SU-DHL-6 (cell line): Measurements from ENCODE around the gene ZNF284.

Experiments
- H2AFZ ChIP-seq: fragments of 200-600 bp; sonication (generic); 2 replicates; pipeline ENCODE4 v1.6.1; 2014; ENCODE audit warnings: low read depth, mild to moderate bottlenecking, moderate library complexity, mixed read lengths, antibody characterized with exemption, low read length; ENCODE audit not compliant: severe bottlenecking
- H3F3A ChIP-seq: fragments of 200-600 bp; shearing (Covaris generic); 2 replicates; pipeline ENCODE4 v1.6.0; 2016; ENCODE audit warnings: antibody characterized with exemption, mild to moderate bottlenecking; ENCODE audit not compliant: insufficient read depth
- H3K27ac ChIP-seq: fragments of 200-600 bp; sonication (generic); 2 replicates; pipeline ENCODE4 v1.5.1; 2016; ENCODE audit warnings: low read depth, mild to moderate bottlenecking, low read length, moderate library complexity, mixed read lengths
- H3K27me3 ChIP-seq: fragments of 200-600 bp; sonication (generic), shearing (Covaris generic); 2 replicates; pipeline ENCODE4 v1.6.0; 2014; ENCODE audit warnings: mild to moderate bottlenecking, low read length
- H3K36me3 ChIP-seq: fragments of 200-600 bp; sonication (generic); 2 replicates; pipeline ENCODE4 v1.6.1; 2014; ENCODE audit warnings: mild to moderate bottlenecking, low read length, mixed read lengths
- H3K4me2 ChIP-seq: fragments of 300-600, 200-600 bp; shearing (Covaris generic), sonication (generic); 2 replicates; pipeline ENCODE4 v1.6.0; 2014; ENCODE audit warnings: low read length, low read depth, mild to moderate bottlenecking; ENCODE audit not compliant: poor library complexity, severe bottlenecking
- H3K4me3 ChIP-seq: fragments of 200-600 bp; sonication (generic); 2 replicates; pipeline ENCODE4 v1.5.1; 2014; ENCODE audit warnings: antibody characterized with exemption, low read length, mild to moderate bottlenecking, mixed read lengths; ENCODE audit not compliant: insufficient read depth, poor library complexity, severe bottlenecking
- H3K79me2 ChIP-seq: fragments of 200-600 bp; sonication (generic); 2 replicates; pipeline ENCODE4 v1.6.1; 2014; ENCODE audit warnings: mild to moderate bottlenecking, low read length, moderate library complexity; ENCODE audit not compliant: insufficient read depth
- H3K9ac ChIP-seq: fragments of 200-600 bp; sonication (generic); 2 replicates; pipeline ENCODE4 v1.7.0; 2014; ENCODE audit warnings: mild to moderate bottlenecking, low read length
- H3K9me2 ChIP-seq: fragments of 200-600 bp; sonication (generic); replicated peaks from 2 replicates; pipeline ENCODE4 v1.6.1; 2014; ENCODE audit warnings: low read length; ENCODE audit not compliant: insufficient read depth
- H3K9me3 ChIP-seq: fragments of 200-600 bp; sonication (generic); 2 replicates; pipeline ENCODE4 v1.6.1; 2014; ENCODE audit warnings: low read length, mixed read lengths; ENCODE audit not compliant: insufficient read depth
- H4K20me1 ChIP-seq: fragments of 200-600 bp; sonication (generic); 2 replicates; pipeline ENCODE4 v1.6.1; 2014; ENCODE audit warnings: low read depth, mild to moderate bottlenecking, antibody characterized with exemption, low read length, moderate library complexity, mixed read lengths
- CTCF ChIP-seq: fragments of 200-600 bp; sonication (generic); IDR thresholded peaks from one replicate; pipeline ENCODE4 v1.5.1; 2017; ENCODE audit warnings: antibody characterized with exemption, mild to moderate bottlenecking, low read length, moderate library complexity; ENCODE audit not compliant: insufficient read depth, poor library complexity, severe bottlenecking
- EZH2phosphoT487 ChIP-seq: fragments of 200-600 bp; sonication (generic), shearing (Covaris generic); conservative IDR thresholded peaks from 2 replicates; pipeline ENCODE4 v1.6.1; 2018; ENCODE audit warnings: mild to moderate bottlenecking, antibody characterized with exemption, low read length, moderate library complexity, mixed read lengths

ZNF284 gene

GRCh38 chr19:44109458-44109857 lies 37.5 kb downstream of the ZNF284 start:
- H3K9ac ChIP-seq: no peak overlapping the region

GRCh38 chr19:44111910-44112463 lies 40.0 kb downstream of the ZNF284 start:
- H3K27ac ChIP-seq: no peak overlapping the region
- no peak overlapping the region for H3K9ac ChIP-seq
- TF ChIP-seq EZH2phosphoT487 (no peak), CTCF (no peak)
- peak overlapping the region; percentile 96 for H3K4me3 ChIP-seq
- H3K9me3 ChIP-seq: peaks cover 17% of the 10 kb centered on the region; the same call in 1 of the 2 replicates
- peaks cover 5% of the 10 kb centered on the region; the same call in 1 of the 2 replicates for H3K79me2 ChIP-seq
- H3K9me2 ChIP-seq: no peaks in the 10 kb centered on the region
- no peaks in the 10 kb centered on the region for H3K27me3 ChIP-seq
- no peaks in the 10 kb centered on the region for H4K20me1 ChIP-seq
- H2AFZ ChIP-seq: no peak overlapping the region
- H3K4me2 ChIP-seq: peak overlapping the region; percentile 95
- H3K36me3 ChIP-seq: peaks cover 14% of the 10 kb centered on the region
- H3F3A ChIP-seq: no peaks in the 10 kb centered on the region

More at GRCh38 chr19:44109458-44109857, 37.5 kb downstream of the ZNF284 start:
- no peak overlapping the region for H3K27ac ChIP-seq
- no peaks in the 10 kb centered on the region for H3K27me3 ChIP-seq
- H3K9me3 ChIP-seq: peaks cover 28% of the 10 kb centered on the region; the same call in 1 of the 2 replicates
- no peaks in the 10 kb centered on the region for H3F3A ChIP-seq
- no peaks in the 10 kb centered on the region for H3K9me2 ChIP-seq
- H3K36me3 ChIP-seq: peaks cover 25% of the 10 kb centered on the region
- H3K4me2 ChIP-seq: no peak overlapping the region
- no peaks in the 10 kb centered on the region for H4K20me1 ChIP-seq
- H3K79me2 ChIP-seq: peaks cover 5% of the 10 kb centered on the region; the same call in 1 of the 2 replicates
- TF ChIP-seq EZH2phosphoT487: no peak
- TF ChIP-seq CTCF: no peak
- no peak overlapping the region for H2AFZ ChIP-seq
- H3K4me3 ChIP-seq: no peak overlapping the region

DNA sequence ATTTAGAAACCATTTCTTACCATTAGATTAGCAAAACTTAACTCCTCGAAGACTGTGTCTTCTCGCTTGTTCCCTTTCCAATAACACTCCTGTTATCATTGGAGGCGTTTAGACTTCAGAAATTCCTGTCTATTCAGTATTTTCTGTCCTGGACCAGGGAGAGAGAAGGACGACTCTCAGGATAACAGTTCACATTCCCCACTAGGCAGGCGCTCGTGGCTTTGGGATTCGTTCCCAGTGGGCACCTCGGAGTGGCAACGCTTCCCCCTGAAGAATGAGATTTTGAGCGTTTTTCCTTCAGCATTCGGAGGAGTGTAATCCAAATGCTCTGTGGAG lies 40.8 kb downstream of the ZNF284 start:
- peak overlapping the region; percentile 95 for H3K4me2 ChIP-seq
- H3K9me2 ChIP-seq: no peaks in the 10 kb centered on the region
- H4K20me1 ChIP-seq: no peaks in the 10 kb centered on the region
- H3K27me3 ChIP-seq: no peaks in the 10 kb centered on the region
- peak overlapping the region; percentile 73 for H3K9ac ChIP-seq
- H2AFZ ChIP-seq: peak overlapping the region; percentile 99
- no peaks in the 10 kb centered on the region for H3F3A ChIP-seq
- peaks cover 9% of the 10 kb centered on the region; the same call in 1 of the 2 replicates for H3K9me3 ChIP-seq
- H3K27ac ChIP-seq: no peak overlapping the region
- peaks cover 5% of the 10 kb centered on the region; the same call in 1 of the 2 replicates for H3K79me2 ChIP-seq
- H3K36me3 ChIP-seq: peaks cover 7% of the 10 kb centered on the region
- peak overlapping the region; percentile 96 for H3K4me3 ChIP-seq
- TF ChIP-seq EZH2phosphoT487: no peak
- TF ChIP-seq CTCF: no peak
